Raji (cell line): Measurements from ENCODE around the gene TESK1.
A peak's percentile ranks its signal among the peaks of the same experiment; 100 is the strongest.

ENCODE experiments used
- POLR2A ChIP-seq: IDR thresholded peaks from 2 replicates; pipeline ENCODE4 v1.6.1; 2011; ENCODE audit warnings: low read depth, low read length, control low read depth; ENCODE audit not compliant: insufficient read depth

TESK1 gene

GRCh38 chr9:35604578-35605350 lies at the start of gene TESK1:
TSS of gene TESK1 (plus strand) at chr9:35605262. CDS start at chr9:35605620, 358 bp downstream.
- TF ChIP-seq POLR2A, result peak; percentile 59; the same call in 1 of the 2 replicates

- TF ChIP-seq POLR2A, result no peak
Observed at GRCh38 chr9:35555881-35556280, 49.2 kb upstream of the TESK1 start.

- TF ChIP-seq POLR2A, result no peak
Observed at GRCh38 chr9:35556776-35557175, 48.3 kb upstream of the TESK1 start.

- no peak for TF ChIP-seq POLR2A
Observed at GRCh38 chr9:35557320-35557719, 47.7 kb upstream of the TESK1 start.

- TF ChIP-seq POLR2A, result no peak
Observed at GRCh38 chr9:35558185-35558584, 46.9 kb upstream of the TESK1 start.

- no peak for TF ChIP-seq POLR2A
Observed at GRCh38 chr9:35559792-35560530, 45.1 kb upstream of the TESK1 start.

- TF ChIP-seq POLR2A, result no peak
Observed at GRCh38 chr9:35560625-35561337, 44.3 kb upstream of the TESK1 start.

GRCh38 chr9:35561468-35562261 lies 43.4 kb upstream of the TESK1 start:
- no peak for TF ChIP-seq POLR2A

- no peak for TF ChIP-seq POLR2A
Observed at GRCh38 chr9:35562895-35563780, 41.9 kb upstream of the TESK1 start.

- TF ChIP-seq POLR2A, result no peak
Observed at GRCh38 chr9:35563791-35564197, 41.3 kb upstream of the TESK1 start.

- TF ChIP-seq POLR2A, result no peak
Observed at GRCh38 chr9:35564658-35565061, 40.4 kb upstream of the TESK1 start.

GRCh38 chr9:35566417-35566816 lies 38.6 kb upstream of the TESK1 start:
- TF ChIP-seq POLR2A, result no peak

- no peak for TF ChIP-seq POLR2A
Observed at GRCh38 chr9:35568196-35568595, 36.9 kb upstream of the TESK1 start.

- no peak for TF ChIP-seq POLR2A
Observed at GRCh38 chr9:35569206-35569605, 35.9 kb upstream of the TESK1 start.
